Tibial nerve (tissue), 4 donors: Measurements from ENCODE around the gene CENPM. TPM values are rescaled to one million over a fixed set of nuclear protein-coding genes. Genes with fewer than 3 reads are reported as not detected.

Experiments used
- DNase-seq, 2 donors: peaks; one replicate each; pipeline ENCODE4 v3.0.0-alpha.2; 2019; ENCODE audit warnings: low spot score in 2 of 2
- H3K27ac ChIP-seq, 4 donors: fragments of 200-600 bp; sonication (generic) in 3 of 4; one replicate each; pipeline ENCODE4 v1.5.1; 2017 to 2019; ENCODE audit warnings: mild to moderate bottlenecking in 1 of 4
- H3K27me3 ChIP-seq, 2 donors: fragments of 200-600 bp; sonication (generic) in 1 of 2; one replicate each; pipeline versions ENCODE4 v1.5.1 to v1.6.0; 2017 to 2019
- H3K36me3 ChIP-seq, 3 donors: fragments of 200-600 bp; sonication (generic); one replicate each; pipeline ENCODE4 v1.5.1; 2018 to 2019
- H3K4me1 ChIP-seq, 4 donors: fragments of 200-600 bp; sonication (generic) in 3 of 4; one replicate each; pipeline ENCODE4 v1.5.1; 2017 to 2019
- H3K4me3 ChIP-seq, 4 donors: fragments of 200-600 bp; sonication (generic) in 3 of 4; one replicate each; pipeline ENCODE4 v1.5.1; 2017 to 2019; ENCODE audit warnings: mild to moderate bottlenecking in 1 of 4, moderate library complexity in 1 of 4
- H3K9me3 ChIP-seq, 4 donors: fragments of 200-600 bp; sonication (generic) in 3 of 4; one replicate each; pipeline ENCODE4 v1.5.1; 2017 to 2019
- CTCF ChIP-seq, 5 experiments: fragments of 200-600 bp in 3 of 5; fragments of 450-650 bp in 2 of 5; sonication (generic) in 3 of 5; IDR thresholded peaks; one replicate each; pipeline ENCODE4 v1.5.1; 2016 to 2019; ENCODE audit warnings: antibody characterized with exemption in 5 of 5, mild to moderate bottlenecking in 3 of 5, moderate library complexity in 2 of 5
- EP300 ChIP-seq, 2 donors: sonication (generic); formaldehyde crosslinking; IDR thresholded peaks; one replicate each; pipeline ENCODE4 v1.6.1; 2017; ENCODE audit warnings: antibody characterized with exemption in 2 of 2, mild to moderate bottlenecking in 1 of 2
- POLR2A ChIP-seq, 2 donors: fragments of 450-650 bp; IDR thresholded peaks; one replicate each; pipeline ENCODE4 v1.6.1; 2017; ENCODE audit warnings: antibody characterized with exemption in 2 of 2, mild to moderate bottlenecking in 2 of 2, moderate library complexity in 2 of 2
- WGBS, 2 donors: methylation state at CpG; one replicate each; pipeline ENCODE4 v1.1.5; 2018; 5-methylcytosine and 5-hydroxymethylcytosine counted together
- total RNA-seq, 4 donors: library from RNA; depleted of rRNA; stranded (reverse); fragments of >200 nt; gene quantifications; one replicate each; pipeline ENCODE4 v1.1.0, GENCODE V29; 2016

Gene CENPM
- total RNA-seq, 4 donors from 2014 or later = 5.0 to 5.1 TPM; not detected in 2

GRCh38 chr22:41987276-41987675 lies 40.3 kb upstream of the CENPM start:
- DNase-seq = no peak

GRCh38 chr22:41983513-41984405 lies 36.8 kb upstream of the CENPM start:
- no peak for DNase-seq
- Histone ChIP-seq H3K36me3 (peaks cover 0 to 9% (median 0%) of the 10 kb centered on the region in 3 donors), H3K4me1 (no peaks in the 10 kb centered on the region), H3K9me3 (no peaks in the 10 kb centered on the region), H3K27me3 (no peaks in the 10 kb centered on the region), H3K4me3 (no peak overlapping the region), H3K27ac (no peak overlapping the region)
- 74 to 77% methylated on average over 6 of the region's 6 CpGs for WGBS, 2 donors
- TF ChIP-seq POLR2A (IDR thresholded peaks at IDR 0.05) = no peak
- TF ChIP-seq EP300 (IDR thresholded peaks at IDR 0.05) = peak in 1 of 2 donors; percentile 35

More at GRCh38 chr22:41987276-41987675, 40.3 kb upstream of the CENPM start:
- H3K27me3 ChIP-seq = no peaks in the 10 kb centered on the region
- no peak overlapping the region for H3K27ac ChIP-seq
- H3K4me3 ChIP-seq = no peak overlapping the region
- no peaks in the 10 kb centered on the region for H3K4me1 ChIP-seq
- TF ChIP-seq CTCF (IDR thresholded peaks at IDR 0.05) (no peak), EP300 (IDR thresholded peaks at IDR 0.05) (no peak), POLR2A (IDR thresholded peaks at IDR 0.05) (no peak)
- H3K9me3 ChIP-seq = no peaks in the 10 kb centered on the region
- 84 to 86% methylated on average over 5 of the region's 5 CpGs for WGBS, 2 donors
- peaks cover 0 to 34% (median 0%) of the 10 kb centered on the region in 3 donors for H3K36me3 ChIP-seq

- no peak for DNase-seq
- no peak for TF ChIP-seq CTCF (IDR thresholded peaks at IDR 0.05)
- TF ChIP-seq EP300 (IDR thresholded peaks at IDR 0.05) = no peak
- TF ChIP-seq POLR2A (IDR thresholded peaks at IDR 0.05) = no peak
- Histone ChIP-seq H3K4me3 (no peak overlapping the region), H3K27ac (no peak overlapping the region), H3K27me3 (peaks cover 0 to 2% of the 10 kb centered on the region in 2 donors), H3K9me3 (no peaks in the 10 kb centered on the region), H3K4me1 (peaks cover 0 to 6% (median 0%) of the 10 kb centered on the region in 4 donors), H3K36me3 (no peaks in the 10 kb centered on the region)
- WGBS, 2 donors = 80 to 83% methylated on average over 5 of the region's 5 CpGs
Measured at GRCh38 chr22:41982865-41983264, 35.9 kb upstream of the CENPM start.

GRCh38 chr22:41979423-41980250 lies 32.7 kb upstream of the CENPM start:
- 75 to 84% methylated on average over 9 of the region's 9 CpGs for WGBS, 2 donors
- H3K27me3 ChIP-seq = peaks cover 0 to 27% of the 10 kb centered on the region in 2 donors
- no peak for DNase-seq
- no peak overlapping the region for H3K4me3 ChIP-seq
- H3K36me3 ChIP-seq = no peaks in the 10 kb centered on the region
- peak overlapping the region in 1 of 4 donors; percentile 13 for H3K27ac ChIP-seq
- H3K9me3 ChIP-seq = no peaks in the 10 kb centered on the region
- TF ChIP-seq CTCF (IDR thresholded peaks at IDR 0.05) = no peak
- TF ChIP-seq EP300 (IDR thresholded peaks at IDR 0.05) = no peak
- TF ChIP-seq POLR2A (IDR thresholded peaks at IDR 0.05) = no peak
- peaks cover 0 to 25% (median 2%) of the 10 kb centered on the region in 4 donors for H3K4me1 ChIP-seq

- Histone ChIP-seq H3K4me1 (peaks cover 0 to 25% (median 2%) of the 10 kb centered on the region in 4 donors), H3K27ac (peak overlapping the region in 1 of 4 donors; percentile 79), H3K9me3 (no peaks in the 10 kb centered on the region), H3K27me3 (peaks cover 0 to 29% of the 10 kb centered on the region in 2 donors), H3K4me3 (no peak overlapping the region), H3K36me3 (no peaks in the 10 kb centered on the region)
- no peak for DNase-seq
- TF ChIP-seq EP300 (IDR thresholded peaks at IDR 0.05) (no peak), POLR2A (IDR thresholded peaks at IDR 0.05) (no peak), CTCF (IDR thresholded peaks at IDR 0.05) (no peak)
- WGBS, 2 donors = 100% methylated on average over 1 of the region's 1 CpG
Measured at GRCh38 chr22:41978732-41979131, 31.8 kb upstream of the CENPM start.
